GM10248 (cell line): Measurements from ENCODE around the gene ACVRL1.

ENCODE experiments used
- CTCF ChIA-PET: fragments of 300-600 bp; sonication (Branson Sonifier 250); formaldehyde crosslinking; extraction: SDS; loops from one replicate; lab custom pipeline; 2021; ENCODE audit warnings: antibody characterized with exemption; lab: Yijun Ruan, JAX
- POLR2A ChIA-PET: fragments of 350-650 bp; sonication (Branson Sonifier 250); formaldehyde crosslinking; extraction: SDS; loops from one replicate; lab custom pipeline; 2020; ENCODE audit warnings: antibody characterized with exemption; lab: Yijun Ruan, JAX
- DNase-seq: peaks from one replicate; pipeline ENCODE4 v3.0.0; 2012; ENCODE audit errors: extremely low spot score
- CTCF ChIP-seq: IDR thresholded peaks from 2 replicates; pipeline ENCODE4 v1.5.1; 2012; ENCODE audit warnings: mild to moderate bottlenecking, low read depth; ENCODE audit errors: extremely low read depth, missing control alignments, control extremely low read depth

Gene ACVRL1

GRCh38 chr12:51901121-51901817 lies 6.0 kb upstream of the ACVRL1 start:
- ChIA-PET CTCF (interaction anchor here (0.8 to 1.5 kb wide), 4 partner anchors 9 to 30 kb away, joined by 3 to 4 read pairs (median 3); no protein-coding TSS in a partner anchor), POLR2A (no interaction called here)
- TF ChIP-seq CTCF = no peak
- no peak for DNase-seq

GRCh38 chr12:51901881-51902280 lies 5.4 kb upstream of the ACVRL1 start:
- POLR2A ChIA-PET = no interaction called here
- CTCF ChIA-PET = interaction anchor here (1.3 kb wide), 1 partner anchor 27 kb away, joined by 4 read pairs; no protein-coding TSS in a partner anchor
- no peak for DNase-seq
- no peak for TF ChIP-seq CTCF

- ChIA-PET POLR2A (no interaction called here), CTCF (no interaction called here)
- no peak for TF ChIP-seq CTCF
- no peak for DNase-seq
These were observed 2.3 kb upstream of the ACVRL1 start for GRCh38 chr12:51904951-51905470.

- DNase-seq = no peak
- ChIA-PET POLR2A (no interaction called here), CTCF (no interaction called here)
- no peak for TF ChIP-seq CTCF
These were observed 1.6 kb upstream of the ACVRL1 start for GRCh38 chr12:51905471-51906429.

- POLR2A ChIA-PET = no interaction called here
- TF ChIP-seq CTCF = no peak
- CTCF ChIA-PET = interaction anchor here (1.8 kb wide), 1 partner anchor 16 kb away, joined by 7 read pairs; no protein-coding TSS in a partner anchor
- no peak for DNase-seq
These were observed 748 bp upstream of the ACVRL1 start for GRCh38 chr12:51906430-51907082.

- CTCF ChIA-PET = interaction anchor here (1.0 to 1.8 kb wide), 6 partner anchors 15 to 118 kb away, joined by 3 to 7 read pairs (median 3); no protein-coding TSS in a partner anchor
- no peak for DNase-seq
- POLR2A ChIA-PET = no interaction called here
- no peak for TF ChIP-seq CTCF
These were observed 637 bp downstream of the ACVRL1 start for GRCh38 chr12:51907856-51908425.
